NCI-H2227 treated with DMSO at 0.1 percent for 48 hours (cell line): ENCODE results near the gene DUS1L.

Experiments used
- DNase-seq: peaks from one replicate; lab custom pipeline; 2025; lab: John Stamatoyannopoulos, UW

Gene DUS1L

GRCh38 chr17:82023447-82024241 is 42.0 kb downstream of the DUS1L start:
- DNase-seq, result no peak

- peak; percentile 99 for DNase-seq
These were observed 42.6 kb downstream of the DUS1L start, which contains the start of gene LRRC45 for GRCh38 chr17:82022981-82023446. Gene LRRC45, plus strand, starts transcription at chr17:82023305. Its CDS starts 339 bp downstream, at chr17:82023644.

GRCh38 chr17:82022310-82022980 is 43.2 kb downstream of the DUS1L start, which contains the start of gene CENPX:
Gene CENPX, minus strand, starts transcription at chr17:82022878. Its CDS starts 17 bp downstream, at chr17:82022861.
- DNase-seq, result no peak

- DNase-seq, result no peak
These were observed 43.7 kb downstream of the DUS1L start for GRCh38 chr17:82021900-82022309.

- no peak for DNase-seq
These were observed 44.3 kb downstream of the DUS1L start for GRCh38 chr17:82021107-82021899.

GRCh38 chr17:82020572-82021106 is 45.0 kb downstream of the DUS1L start:
- no peak for DNase-seq

GRCh38 chr17:82019690-82020571 is 45.7 kb downstream of the DUS1L start:
- DNase-seq, result no peak

GRCh38 chr17:82018989-82019689 is 46.5 kb downstream of the DUS1L start:
- no peak for DNase-seq

GRCh38 chr17:82018152-82018988 is 47.2 kb downstream of the DUS1L start:
- DNase-seq, result peak; percentile 40

GRCh38 chr17:82017612-82018151 is 47.9 kb downstream of the DUS1L start:
- no peak for DNase-seq

- DNase-seq, result no peak
These were observed 48.6 kb downstream of the DUS1L start for GRCh38 chr17:82016875-82017459.

- no peak for DNase-seq
These were observed 49.3 kb downstream of the DUS1L start for GRCh38 chr17:82016061-82016874.

- no peak for DNase-seq
These were observed 50.2 kb downstream of the DUS1L start for GRCh38 chr17:82015311-82015971.

GRCh38 chr17:82014971-82015310 is 50.7 kb downstream of the DUS1L start:
- DNase-seq, result no peak

GRCh38 chr17:82014432-82014831 is 51.2 kb downstream of the DUS1L start:
- DNase-seq, result no peak

GRCh38 chr17:82013772-82014321 is 51.8 kb downstream of the DUS1L start:
- no peak for DNase-seq

GRCh38 chr17:82013341-82013740 is 52.3 kb downstream of the DUS1L start:
- DNase-seq, result peak; percentile 27
